OCI-LY7 (cell line): ENCODE results near the gene HOXA4.

Source experiments
- CTCF ChIP-seq: fragments of 200-600 bp; sonication (generic); conservative IDR thresholded peaks from 2 replicates; pipeline ENCODE4 v1.5.1; 2014; ENCODE audit warnings: mild to moderate bottlenecking, antibody characterized with exemption, low read length, moderate library complexity, mixed read lengths
- EZH2phosphoT487 ChIP-seq: fragments of 200-600 bp; sonication (generic); IDR thresholded peaks from 2 replicates; pipeline ENCODE4 v1.6.1; 2018; ENCODE audit warnings: low read depth, borderline replicate concordance, mild to moderate bottlenecking, mixed run types, antibody characterized with exemption, low read length, moderate library complexity, mixed read lengths

GRCh38 chr7:27079234-27079975, 51.2 kb downstream of the HOXA4 start:
- TF ChIP-seq CTCF (no peak), EZH2phosphoT487 (no peak)
